ENCODE results near the gene TAPBP.
"Not testable (repeated sequence)": the region's sequence is repeated elsewhere in the genome, so short reads cannot be mapped to it uniquely, and the experiment has no call there.

Gene TAPBP

DNA sequence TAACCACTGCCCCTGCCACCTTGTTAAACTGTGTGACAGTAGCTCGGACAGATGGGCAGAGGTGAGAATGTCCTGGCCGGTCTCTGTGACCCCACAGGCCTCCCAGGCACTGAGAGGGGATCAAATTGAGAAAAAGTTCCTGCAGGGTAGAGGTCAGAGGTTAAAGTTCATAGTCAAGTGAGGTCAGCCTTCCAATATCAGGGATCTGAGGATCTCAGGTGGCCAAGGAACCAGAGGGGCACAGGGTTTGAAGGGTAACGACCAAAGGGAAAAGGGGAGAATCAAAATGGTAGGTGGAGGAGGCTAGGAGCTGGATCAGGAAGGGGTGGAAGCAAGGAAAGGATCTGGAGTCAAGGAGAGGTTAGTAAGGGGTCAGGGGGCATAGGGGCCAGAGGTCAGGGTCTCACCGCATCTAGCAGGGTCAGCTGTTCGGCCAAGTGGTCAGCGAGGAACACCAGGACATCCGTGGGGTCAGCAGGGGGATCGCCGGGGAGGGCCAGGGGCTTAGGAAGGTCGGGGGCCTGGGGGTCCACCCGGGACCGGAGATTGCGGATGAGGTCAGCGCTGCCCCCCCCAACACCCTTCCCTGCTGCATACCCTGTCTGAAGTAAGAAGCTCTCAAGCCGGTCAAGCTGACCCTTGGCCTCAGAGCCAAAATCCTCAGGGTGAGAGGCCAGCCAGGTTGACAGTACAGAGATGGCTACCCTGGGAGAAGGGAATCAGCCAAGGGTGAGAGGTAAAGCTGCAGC lies 18.1 kb downstream of the TAPBP start:
- no peak for DNase-seq

- no peak for DNase-seq
Observed at GRCh38 chr6:33294086-33294823, 19.6 kb downstream of the TAPBP start.

DNA sequence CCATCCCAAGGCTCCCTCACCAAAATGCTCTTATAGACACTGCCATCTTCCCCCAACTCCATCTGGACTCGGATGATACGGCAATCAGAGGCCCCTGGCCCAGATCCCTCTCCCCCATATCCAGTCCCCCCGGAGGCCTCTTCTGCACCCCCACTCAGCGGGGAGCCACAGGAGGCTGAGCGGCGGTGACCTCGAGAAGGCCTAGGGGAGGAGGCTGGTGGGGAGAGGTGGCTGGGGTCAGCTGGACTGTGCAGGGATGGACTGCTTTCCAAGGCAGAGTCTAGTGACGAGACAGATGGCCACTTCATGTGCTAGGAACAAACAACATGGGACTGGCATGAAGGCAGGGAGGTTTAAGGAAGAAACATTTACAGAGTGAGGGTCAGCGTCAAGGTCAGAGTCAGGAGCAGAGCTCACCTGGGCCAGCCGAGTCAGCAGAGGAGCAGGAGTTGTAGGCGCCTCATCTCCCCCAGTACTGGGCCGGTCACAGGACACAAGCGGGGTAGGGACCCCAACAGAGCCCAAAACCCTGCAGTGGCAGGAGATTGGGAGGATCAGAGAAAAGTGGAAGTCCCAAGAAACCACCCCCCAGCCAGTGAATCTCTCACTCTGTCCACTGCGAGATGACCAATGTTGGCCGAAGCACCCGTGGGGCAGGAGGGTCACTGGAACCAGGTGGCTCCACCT lies 20.7 kb downstream of the TAPBP start:
- no peak for DNase-seq

GRCh38 chr6:33290459-33290858 lies 23.4 kb downstream of the TAPBP start:
- DNase-seq: no peak

DNA sequence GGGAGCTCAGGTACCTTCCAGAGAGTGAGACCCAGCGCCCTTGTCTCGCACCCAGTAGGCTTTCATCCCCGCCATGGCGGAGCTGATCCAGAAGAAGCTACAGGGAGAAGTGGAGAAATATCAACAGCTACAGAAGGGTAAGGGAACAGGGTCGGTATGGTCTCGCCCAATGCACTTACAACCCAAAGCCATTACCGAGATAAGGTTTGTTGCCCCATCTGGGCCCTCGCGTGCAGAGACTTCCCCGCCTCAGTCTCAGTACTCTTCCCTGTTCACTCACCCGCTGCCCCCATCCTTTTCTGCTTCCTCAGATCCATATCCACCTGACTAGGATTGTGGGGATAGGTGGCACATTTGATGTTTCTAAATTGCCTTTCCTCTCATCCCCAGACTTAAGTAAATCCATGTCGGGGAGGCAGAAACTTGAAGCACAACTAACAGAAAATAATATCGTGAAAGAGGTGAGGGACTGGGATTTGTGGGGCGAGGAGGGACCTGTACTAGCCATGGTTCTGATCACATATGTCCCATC lies 24.0 kb downstream of the TAPBP start:
- DNase-seq: no peak

DNA sequence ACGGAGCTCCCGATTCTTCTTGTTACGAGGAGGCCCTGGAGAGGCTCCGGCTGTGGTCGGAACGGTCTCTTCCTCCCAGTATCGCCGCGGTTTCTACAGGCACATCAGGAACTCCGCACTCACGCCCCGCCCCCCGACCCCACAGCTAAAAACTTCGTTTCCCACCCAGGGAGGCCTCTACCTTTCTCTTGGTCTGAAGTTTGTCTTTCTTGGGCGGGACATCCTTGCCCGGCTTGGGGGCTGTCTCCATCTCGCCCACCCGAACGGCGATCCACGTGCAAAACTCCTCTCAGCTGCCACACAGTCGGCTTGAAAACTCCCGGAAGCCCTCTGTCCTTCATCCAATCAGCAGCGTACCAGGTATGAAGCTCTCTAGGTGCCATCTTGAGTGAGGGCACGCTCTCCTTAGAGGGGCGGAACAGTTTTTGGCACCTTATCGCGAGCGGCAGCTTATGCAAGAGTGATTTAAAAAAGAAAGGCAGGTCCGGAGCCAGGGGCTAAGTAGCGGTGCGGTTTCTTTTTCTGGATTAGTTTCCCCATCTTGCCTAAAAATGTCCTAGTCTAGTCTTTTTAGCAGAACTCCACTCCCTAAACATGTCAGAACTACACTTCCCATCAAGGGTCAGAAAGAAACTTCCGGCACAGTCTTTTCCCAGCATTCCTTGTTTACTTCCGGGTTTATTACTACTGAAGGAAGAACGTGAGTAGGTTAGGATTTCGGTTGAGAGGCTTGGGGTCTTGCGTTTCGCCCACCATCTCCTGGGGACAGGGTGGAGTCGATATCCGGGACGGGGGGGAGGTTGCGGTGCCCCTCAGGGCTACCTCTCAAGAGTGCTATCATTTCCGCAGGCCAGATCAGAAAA lies 24.7 kb downstream of the TAPBP start, which contains the start of the genes PFDN6 and WDR46:
PFDN6 (plus strand) TSS at position 681 of the 863 bp plus-strand sequence. CDS start 256 bp downstream, outside the sequence.
WDR46 (minus strand) TSS at position 319 of the 863 bp plus-strand sequence; CDS start at position 250, 69 bp downstream.
- DNase-seq: peak; percentile 83

GRCh38 chr6:33288141-33288920 lies 25.5 kb downstream of the TAPBP start:
- no peak for DNase-seq

DNA sequence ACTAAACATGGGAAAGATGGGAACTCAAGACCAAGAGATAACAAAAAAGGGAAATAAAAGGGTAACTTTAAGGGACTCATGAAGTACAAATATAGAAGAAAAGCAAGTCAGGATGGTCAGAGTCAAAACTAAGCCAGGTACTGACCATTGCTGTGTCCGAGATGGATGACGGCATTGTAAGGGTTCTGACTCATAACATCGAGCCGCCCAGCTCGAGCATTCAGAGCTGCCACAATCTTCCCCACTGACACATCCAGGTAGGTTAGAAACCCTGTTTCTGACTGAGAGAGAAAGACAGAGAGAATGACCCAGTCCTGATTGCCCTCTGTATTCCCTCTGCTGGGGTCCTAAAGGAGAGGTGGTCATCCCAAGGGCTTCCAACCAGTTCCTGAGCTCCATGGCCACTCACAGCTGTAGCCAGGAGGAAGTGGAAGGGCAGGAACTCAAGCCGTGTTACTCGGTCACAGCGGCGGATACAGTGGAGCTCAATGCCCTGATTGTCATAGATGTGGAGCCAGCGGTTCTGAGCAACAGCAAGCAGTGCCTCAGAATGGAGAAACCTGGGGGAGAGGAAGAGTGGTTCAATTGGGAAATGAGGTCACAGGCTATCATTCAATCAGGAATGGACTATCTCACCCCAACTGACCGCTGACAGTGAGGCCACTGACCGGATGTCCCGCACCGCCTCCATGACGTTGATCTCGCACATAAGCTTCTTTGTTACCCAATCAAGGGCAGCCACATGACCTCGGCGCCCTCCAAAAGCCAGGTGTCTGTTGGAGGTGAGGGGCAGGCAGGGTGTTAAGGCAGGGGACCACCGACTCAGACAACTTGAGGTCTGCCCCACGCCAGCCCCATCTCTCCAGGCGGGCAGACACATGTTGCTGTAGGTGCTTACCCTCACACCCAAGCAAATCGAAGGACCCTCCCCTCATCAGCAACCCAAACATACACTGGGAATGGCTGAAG lies 26.6 kb downstream of the TAPBP start:
- no peak for DNase-seq

DNA sequence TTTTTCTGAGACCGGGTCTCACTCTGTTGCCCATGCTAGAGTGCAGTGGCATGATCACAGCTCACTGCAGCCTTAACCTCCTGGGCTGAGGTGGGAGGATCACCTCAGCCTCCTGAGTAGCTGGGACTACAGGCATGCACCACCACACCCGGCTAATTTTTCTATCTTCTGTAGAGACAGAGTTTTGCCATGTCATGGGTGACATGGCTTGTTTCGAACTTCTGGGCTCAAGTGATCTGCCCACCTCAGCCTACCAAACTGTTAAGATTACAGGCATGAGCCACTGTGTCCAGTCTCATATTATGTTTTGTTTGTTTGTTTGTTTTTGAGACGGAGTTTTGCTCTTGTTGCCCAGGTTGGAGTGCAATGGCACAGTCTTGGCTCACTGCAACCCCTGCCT lies 28.7 kb downstream of the TAPBP start:
- DNase-seq: not testable (repeated sequence)

DNA sequence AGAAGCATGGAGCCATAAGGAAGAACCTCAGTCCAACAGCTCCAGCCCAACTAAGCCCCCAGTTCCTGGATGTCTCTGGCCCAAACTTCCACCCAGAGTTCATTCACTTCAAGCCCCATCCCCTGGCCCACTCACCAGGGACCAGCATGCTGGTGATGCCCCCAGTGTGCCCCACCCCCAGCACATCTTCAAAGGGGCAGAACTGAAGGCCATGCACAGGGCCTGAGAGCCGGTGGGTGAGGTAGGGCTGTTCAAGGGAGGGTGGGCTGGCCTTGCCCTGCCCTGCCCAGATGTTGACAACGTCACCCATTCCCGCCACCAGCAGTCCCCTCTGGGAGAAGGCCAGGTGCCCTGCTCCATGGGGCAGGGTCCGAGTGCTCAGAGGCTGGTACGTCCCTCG lies 33.3 kb downstream of the TAPBP start:
- no peak for DNase-seq

DNA sequence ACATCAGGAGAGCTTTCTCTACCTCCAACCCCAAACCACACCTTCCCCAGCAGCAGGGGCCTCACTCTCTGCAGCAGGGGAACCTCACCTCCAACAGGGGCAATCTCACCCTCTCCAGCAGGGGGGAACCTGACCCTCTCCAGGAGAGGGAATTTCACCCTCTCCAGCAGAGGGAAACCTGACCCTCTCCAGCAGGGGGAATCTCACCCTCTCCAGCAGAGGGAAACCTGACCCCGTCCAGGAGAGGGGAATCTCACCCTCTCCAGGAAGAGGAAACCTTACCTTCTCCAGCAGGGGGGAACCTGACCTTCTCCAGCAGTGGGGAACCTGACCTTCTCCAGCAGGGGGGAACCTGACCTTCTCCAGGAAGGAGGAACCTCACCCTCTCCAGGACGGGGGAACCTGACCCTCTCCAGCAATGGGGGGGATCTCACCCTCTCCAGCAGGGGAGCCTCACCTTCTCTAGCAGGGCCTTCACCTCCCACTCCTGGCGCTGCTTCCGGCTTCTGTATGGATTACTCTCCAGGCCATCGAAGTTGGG lies 33.8 kb downstream of the TAPBP start:
- no peak for DNase-seq

GRCh38 chr6:33279257-33279695 lies 34.6 kb downstream of the TAPBP start:
- no peak for DNase-seq

DNA sequence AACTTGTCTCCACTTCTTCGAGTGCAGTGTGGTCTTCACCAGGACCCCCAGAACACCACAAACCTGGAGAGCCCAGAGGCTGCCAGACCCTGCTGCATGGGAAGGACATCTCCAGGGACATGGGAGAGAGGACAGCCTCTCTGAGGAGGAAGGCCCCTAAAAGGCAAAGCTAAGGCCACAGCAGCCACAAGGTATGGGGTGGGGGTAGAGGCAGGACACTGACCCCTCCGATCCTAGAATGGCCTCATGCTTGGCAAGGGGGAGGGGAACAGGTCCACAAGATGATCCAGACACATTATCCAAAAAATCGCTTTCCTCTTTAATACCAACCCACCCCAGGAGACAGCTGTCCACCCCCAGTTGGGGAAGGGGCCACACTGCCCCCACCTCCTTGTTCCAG lies 35.1 kb downstream of the TAPBP start:
- DNase-seq: no peak

DNA sequence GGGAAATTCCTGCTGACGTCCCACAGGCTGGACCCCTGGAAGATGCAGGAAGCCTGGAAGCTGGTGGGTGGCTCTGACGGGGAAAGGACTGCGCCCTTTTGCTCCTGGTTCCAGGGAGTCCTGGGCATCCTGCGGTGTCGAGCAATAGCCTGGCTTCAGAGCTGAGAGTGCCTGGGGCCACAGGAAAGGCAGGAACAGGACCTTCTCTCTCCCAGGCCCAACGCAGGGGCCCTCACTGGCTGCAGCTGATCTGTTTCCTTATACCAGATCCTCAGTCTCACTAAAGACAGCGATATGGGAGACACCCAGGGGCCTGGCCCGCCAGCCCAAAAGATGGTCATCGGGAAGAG lies 35.5 kb downstream of the TAPBP start:
- DNase-seq: no peak

DNA sequence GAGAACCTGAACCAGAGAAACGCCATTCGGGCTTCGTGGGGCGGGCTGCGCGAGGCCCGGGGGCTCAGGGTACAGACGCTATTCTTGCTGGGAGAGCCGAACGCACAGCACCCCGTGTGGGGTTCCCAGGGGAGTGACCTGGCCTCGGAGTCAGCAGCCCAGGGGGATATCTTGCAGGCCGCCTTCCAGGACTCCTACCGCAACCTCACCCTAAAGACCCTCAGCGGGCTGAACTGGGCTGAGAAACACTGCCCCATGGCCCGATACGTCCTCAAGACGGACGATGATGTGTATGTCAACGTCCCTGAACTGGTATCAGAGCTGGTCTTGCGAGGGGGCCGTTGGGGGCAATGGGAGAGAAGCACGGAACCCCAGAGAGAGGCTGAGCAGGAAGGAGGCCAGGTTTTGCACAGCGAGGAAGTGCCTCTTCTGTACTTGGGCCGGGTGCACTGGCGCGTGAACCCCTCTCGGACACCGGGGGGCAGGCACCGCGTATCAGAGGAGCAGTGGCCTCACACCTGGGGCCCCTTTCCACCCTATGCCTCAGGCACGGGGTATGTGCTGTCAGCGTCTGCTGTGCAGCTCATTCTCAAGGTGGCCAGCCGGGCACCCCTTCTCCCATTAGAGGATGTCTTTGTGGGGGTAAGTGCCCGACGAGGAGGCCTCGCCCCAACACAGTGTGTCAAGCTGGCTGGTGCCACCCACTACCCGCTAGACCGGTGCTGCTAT lies 36.1 kb downstream of the TAPBP start:
- peak; percentile 54 for DNase-seq

- peak; percentile 87 for DNase-seq
Observed at GRCh38 chr6:33276864-33277662, 36.8 kb downstream of the TAPBP start, which contains the start of gene B3GALT4. TSS of gene B3GALT4 (plus strand) at chr6:33277123. CDS start at chr6:33277420, 297 bp downstream.

- DNase-seq: no peak
Observed at GRCh38 chr6:33276581-33276863, 37.4 kb downstream of the TAPBP start.

DNA sequence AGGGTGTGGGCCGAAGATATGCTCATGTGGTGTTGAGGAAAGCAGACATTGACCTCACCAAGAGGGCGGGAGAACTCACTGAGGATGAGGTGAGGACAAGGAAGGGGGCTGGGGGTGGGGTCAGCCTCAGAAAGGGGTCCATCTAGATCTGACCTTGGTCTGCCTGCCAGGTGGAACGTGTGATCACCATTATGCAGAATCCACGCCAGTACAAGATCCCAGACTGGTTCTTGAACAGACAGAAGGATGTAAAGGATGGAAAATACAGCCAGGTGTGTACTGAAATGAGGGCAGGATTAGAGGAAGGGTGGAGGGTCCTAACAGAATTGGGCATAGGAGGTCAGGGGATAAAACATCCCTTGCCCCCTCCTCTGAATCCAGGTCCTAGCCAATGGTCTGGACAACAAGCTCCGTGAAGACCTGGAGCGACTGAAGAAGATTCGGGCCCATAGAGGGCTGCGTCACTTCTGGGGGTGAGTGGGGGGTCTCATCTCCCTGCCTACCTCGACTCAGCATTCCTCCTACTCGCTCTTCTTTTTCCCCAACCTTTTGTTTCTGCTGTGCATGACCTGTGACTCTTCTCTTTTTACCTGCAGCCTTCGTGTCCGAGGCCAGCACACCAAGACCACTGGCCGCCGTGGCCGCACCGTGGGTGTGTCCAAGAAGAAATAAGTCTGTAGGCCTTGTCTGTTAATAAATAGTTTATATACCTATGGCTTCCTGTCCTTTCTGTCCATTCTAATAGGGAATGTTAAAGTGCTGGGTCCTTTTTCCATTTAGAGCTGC lies 37.9 kb downstream of the TAPBP start:
- not testable (repeated sequence) for DNase-seq

Data from stimulated activated CD8-positive, alpha-beta memory T cell treated with anti-CD3 and anti-CD28 coated beads, Interleukin-4, amount 100 ng/mL, for 48 hours (primary cell).